Keratinocyte (primary cell): ENCODE measurements around the gene WDR26. TPM values are rescaled to one million over a fixed set of nuclear protein-coding genes. Genes with fewer than 3 reads are reported as not detected.
"Not testable (repeated sequence)": the region's sequence is repeated elsewhere in the genome, so short reads cannot be mapped to it uniquely, and the experiment has no call there.

Experiments used
- DNase-seq: peaks from one replicate; pipeline ENCODE4 v3.0.0-alpha.2; 2011; ENCODE audit warnings: low read depth, missing footprints, low spot score
- FAIRE-seq: peaks from 2 replicates; lab custom pipeline; 2011; peaks lifted over from hg19 to GRCh38; lab: Jason Lieb, UNC
- H2AFZ ChIP-seq: 2 replicates; pipeline ENCODE4 v1.6.0; 2012; ENCODE audit warnings: low read length, control low read depth, inconsistent platforms; ENCODE audit not compliant: control insufficient read depth
- H3K27ac ChIP-seq: 2 replicates; pipeline ENCODE4 v1.5.1; 2011; ENCODE audit warnings: low read length; ENCODE audit not compliant: control insufficient read depth, insufficient read depth
- H3K27me3 ChIP-seq: 3 replicates; pipeline ENCODE4 v1.6.0; 2011; ENCODE audit warnings: low read length; ENCODE audit not compliant: control insufficient read depth, insufficient read depth; ENCODE audit errors: extremely low read depth
- H3K36me3 ChIP-seq, 2 experiments: 2 replicates in 1 of 2; 3 replicates in 1 of 2; pipeline ENCODE4 v1.5.1; 2011; ENCODE audit warnings: low read length in 2 of 2, mild to moderate bottlenecking in 1 of 2; ENCODE audit not compliant: control insufficient read depth in 2 of 2, insufficient read depth in 2 of 2; ENCODE audit errors: extremely low read depth in 1 of 2
- H3K4me1 ChIP-seq: 3 replicates; pipeline ENCODE4 v1.5.1; 2011; ENCODE audit warnings: low read length; ENCODE audit not compliant: control insufficient read depth, insufficient read depth; ENCODE audit errors: extremely low read depth
- H3K4me2 ChIP-seq: 3 replicates; pipeline ENCODE4 v1.6.0; 2011; ENCODE audit warnings: low read depth, low read length; ENCODE audit not compliant: control insufficient read depth, insufficient read depth; ENCODE audit errors: extremely low read depth
- H3K4me3 ChIP-seq, 3 experiments: fragments of 200-600 bp in 1 of 3; sonication (generic) in 1 of 3; 2 replicates in 2 of 3; 3 replicates in 1 of 3; pipeline ENCODE4 v1.5.1; 2011 to 2016; ENCODE audit warnings: low read length in 3 of 3, mild to moderate bottlenecking in 3 of 3, control low read depth in 2 of 3, inconsistent platforms in 1 of 3, low read depth in 1 of 3, mixed read lengths in 1 of 3, mixed run types in 1 of 3, moderate library complexity in 1 of 3; ENCODE audit not compliant: control insufficient read depth in 2 of 3, insufficient read depth in 2 of 3; ENCODE audit errors: extremely low read depth in 1 of 3
- H3K79me2 ChIP-seq: 2 replicates; pipeline ENCODE4 v1.6.0; 2012; ENCODE audit warnings: low read length; ENCODE audit not compliant: control insufficient read depth, insufficient read depth
- H3K9ac ChIP-seq: 3 replicates; pipeline ENCODE4 v1.6.0; 2011; ENCODE audit warnings: low read length; ENCODE audit not compliant: control insufficient read depth, insufficient read depth; ENCODE audit errors: extremely low read depth
- H3K9me1 ChIP-seq: 3 replicates; pipeline ENCODE4 v1.6.0; 2011; ENCODE audit warnings: low read length; ENCODE audit not compliant: control insufficient read depth, insufficient read depth; ENCODE audit errors: extremely low read depth
- H3K9me3 ChIP-seq: 2 replicates; pipeline ENCODE4 v1.5.1; 2012; ENCODE audit warnings: low read depth, low read length; ENCODE audit not compliant: control insufficient read depth
- H4K20me1 ChIP-seq: 3 replicates; pipeline ENCODE4 v1.6.0; 2011; ENCODE audit warnings: low read length; ENCODE audit not compliant: control insufficient read depth, insufficient read depth; ENCODE audit errors: extremely low read depth
- CTCF ChIP-seq, 3 experiments: IDR thresholded peaks in 1 of 3; conservative IDR thresholded peaks in 1 of 3; optimal IDR thresholded peaks in 1 of 3; 2 replicates in 2 of 3; 3 replicates in 1 of 3; pipeline versions ENCODE3 to v1.5.1; 2011; ENCODE audit warnings: low read length in 3 of 3, mild to moderate bottlenecking in 3 of 3, moderate library complexity in 2 of 3, control low read depth in 1 of 3, inconsistent platforms in 1 of 3; ENCODE audit not compliant: insufficient read depth in 2 of 3; ENCODE audit errors: extremely low read depth in 1 of 3
- EZH2 ChIP-seq: IDR thresholded peaks from one replicate; pipeline ENCODE4 v1.6.1; 2012; ENCODE audit warnings: inconsistent platforms, mild to moderate bottlenecking, low read length, moderate library complexity
- dilution Hi-C: fragments of 300-500 bp; cut with MboI; formaldehyde crosslinking; loops from one replicate; pipeline ENCODE4 v1.7.0; 2020; ENCODE audit warnings: low sequenced_read_pairs; ENCODE audit not compliant: extremely low pct_ligation_motif_present
- polyA plus RNA-seq, 5 experiments: library from polyadenylated mRNA; depleted of rRNA in 3 of 5; stranded (reverse) in 3 of 5; stranded (forward) in 1 of 5; unstranded in 1 of 5; fragments of >200 nt; gene quantifications; 1 replicate in 1 of 5; 2 replicates in 3 of 5; 3 replicates in 1 of 5; pipeline versions ENCODE4 v1.2.1 to v1.2.3, GENCODE V29; 2011 to 2012; ENCODE audit warnings: missing spikeins in 2 of 5, low read depth in 1 of 5, low replicate concordance in 1 of 5

Gene WDR26
- polyA plus RNA-seq, 1 donor (not counting 4 experiments of a cell fraction or from before 2014, with no cell fraction given), result 46.4 TPM

DNA sequence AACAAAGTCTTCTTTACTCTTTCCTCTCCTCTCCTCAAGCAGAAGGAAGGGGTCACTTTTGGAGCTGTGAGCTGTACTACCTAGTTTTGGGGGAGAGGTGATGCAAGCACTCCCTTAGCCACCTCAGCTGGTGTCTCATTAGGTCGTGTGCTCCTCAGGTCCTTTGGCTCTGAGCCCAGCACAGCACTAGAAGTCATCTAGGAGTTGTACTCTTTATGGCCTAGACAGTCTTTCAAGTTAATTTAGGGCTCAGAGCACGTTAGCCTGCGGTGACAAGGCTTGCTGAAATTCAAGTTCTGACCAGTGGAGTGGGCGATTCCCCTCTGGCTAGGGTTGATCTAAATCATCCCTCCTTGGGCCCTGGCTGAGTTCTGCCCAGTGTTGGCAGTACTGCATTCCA lies 48.0 kb upstream of the WDR26 start:
- Histone ChIP-seq H3K4me2 (no peak overlapping the region), H3K9ac (no peak overlapping the region), H2AFZ (no peak overlapping the region), H3K9me3 (peaks cover 2% of the 10 kb centered on the region), H3K36me3 (no peaks in the 10 kb centered on the region), H3K9me1 (no peaks in the 10 kb centered on the region), H3K4me3 (no peak overlapping the region), H3K79me2 (no peaks in the 10 kb centered on the region), H3K4me1 (peaks cover 17% of the 10 kb centered on the region), H3K27ac (no peak overlapping the region), H3K27me3 (no peaks in the 10 kb centered on the region), H4K20me1 (no peaks in the 10 kb centered on the region)
- DNase-seq (no peak), FAIRE-seq (no peak)
- dilution Hi-C loops, result no loop called here
- TF ChIP-seq CTCF (optimal IDR thresholded peaks at IDR 0.05 in 1 of 3, IDR thresholded peaks at IDR 0.05 in 1 of 3, conservative IDR thresholded peaks at IDR 0.05 in 1 of 3; ENCODE audit: extremely low read depth in 1 of 3, insufficient read depth in 2 of 3, low read length in 3 of 3), result no peak
- TF ChIP-seq EZH2, result no peak

GRCh38 chr1:224481601-224482000 lies 47.0 kb upstream of the WDR26 start:
- Histone ChIP-seq H3K79me2 (no peaks in the 10 kb centered on the region), H3K4me2 (no peak overlapping the region), H3K27ac (peak overlapping the region; percentile 10), H3K4me3 (no peak overlapping the region), H3K4me1 (peaks cover 17% of the 10 kb centered on the region), H3K9me3 (peaks cover 2% of the 10 kb centered on the region), H3K36me3 (no peaks in the 10 kb centered on the region), H4K20me1 (no peaks in the 10 kb centered on the region), H2AFZ (no peak overlapping the region), H3K9me1 (no peaks in the 10 kb centered on the region), H3K9ac (no peak overlapping the region), H3K27me3 (no peaks in the 10 kb centered on the region)
- dilution Hi-C loops, result no loop called here
- FAIRE-seq (no peak), DNase-seq (no peak)
- no peak for TF ChIP-seq EZH2
- TF ChIP-seq CTCF (optimal IDR thresholded peaks at IDR 0.05 in 1 of 3, IDR thresholded peaks at IDR 0.05 in 1 of 3, conservative IDR thresholded peaks at IDR 0.05 in 1 of 3; ENCODE audit: extremely low read depth in 1 of 3, insufficient read depth in 2 of 3, low read length in 3 of 3), result no peak

DNA sequence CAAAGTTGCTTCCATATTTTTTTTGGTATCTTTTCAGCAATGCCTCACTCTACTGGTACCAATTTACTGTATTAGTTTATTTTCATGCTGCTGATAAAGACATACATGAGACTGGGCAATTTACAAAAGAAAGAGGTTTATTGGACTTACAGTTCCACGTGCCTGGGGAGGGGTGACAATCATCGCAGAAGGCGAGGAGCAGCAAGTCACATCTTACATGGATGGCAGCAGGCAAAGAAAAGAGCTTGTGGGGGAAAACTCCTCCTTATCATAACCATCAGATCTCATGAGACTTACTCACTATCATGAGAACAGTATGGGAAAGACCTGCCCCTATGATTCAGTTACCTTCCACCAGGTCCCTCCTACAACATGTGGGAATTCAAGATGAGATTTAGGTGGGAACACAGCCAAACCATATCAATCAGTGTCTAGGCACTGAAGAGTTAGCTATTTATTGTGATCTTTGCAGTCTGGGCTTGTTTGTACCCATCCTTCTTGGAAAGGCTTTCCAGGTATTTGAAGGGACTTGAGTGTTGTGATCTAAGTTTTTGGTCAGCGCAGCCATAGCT lies 46.4 kb upstream of the WDR26 start:
- Histone ChIP-seq H3K27ac (peak overlapping the region; percentile 10), H3K4me1 (peaks cover 17% of the 10 kb centered on the region), H3K4me2 (peak overlapping the region; percentile 22)
- H3K36me3 ChIP-seq, H3K9ac ChIP-seq, dilution Hi-C loops, H3K27me3 ChIP-seq, H3K4me3 ChIP-seq, H4K20me1 ChIP-seq, H3K9me1 ChIP-seq, H3K9me3 ChIP-seq, H2AFZ ChIP-seq, H3K79me2 ChIP-seq, DNase-seq: not testable (repeated sequence)
- peak; percentile 74 for FAIRE-seq

GRCh38 chr1:224480200-224480599 lies 45.6 kb upstream of the WDR26 start:
- H3K27ac ChIP-seq, H3K36me3 ChIP-seq, H3K4me2 ChIP-seq, H3K79me2 ChIP-seq, H3K9me1 ChIP-seq, H3K9ac ChIP-seq, H3K27me3 ChIP-seq, H3K9me3 ChIP-seq, H4K20me1 ChIP-seq, FAIRE-seq, H2AFZ ChIP-seq, DNase-seq, H3K4me3 ChIP-seq, dilution Hi-C loops: not testable (repeated sequence)
- peaks cover 17% of the 10 kb centered on the region for H3K4me1 ChIP-seq
